H1 (cell line): Measurements from ENCODE around the gene LTBR. TPM values are rescaled to one million over a fixed set of nuclear protein-coding genes. Genes with fewer than 3 reads are reported as not detected.

Experiments used
- BRCA1 ChIP-seq: IDR thresholded peaks from 2 replicates; pipeline ENCODE4 v1.6.1; 2012; ENCODE audit warnings: low read depth, low read length, improper control_type of control experiment
- CHD2 ChIP-seq: IDR thresholded peaks from 2 replicates; pipeline ENCODE4 v1.6.1; 2012; ENCODE audit warnings: low read length, improper control_type of control experiment
- CHD7 ChIP-seq: fragments of 300-600 bp; sonication (generic); IDR thresholded peaks from 2 replicates; pipeline ENCODE4 v1.7.1; 2012; ENCODE audit warnings: low read length, moderate library complexity, mild to moderate bottlenecking, inconsistent platforms; ENCODE audit not compliant: insufficient replicate concordance
- CREB1 ChIP-seq: IDR thresholded peaks from 2 replicates; pipeline ENCODE4 v1.6.1; 2012; ENCODE audit warnings: inconsistent platforms
- FOSL1 ChIP-seq: IDR thresholded peaks from 2 replicates; pipeline ENCODE4 v1.6.1; 2011; ENCODE audit warnings: mild to moderate bottlenecking, low read depth, low read length, moderate library complexity; ENCODE audit not compliant: insufficient read depth
- HDAC6 ChIP-seq: IDR thresholded peaks from one replicate; pipeline ENCODE4 v1.7.1; 2012; ENCODE audit warnings: low read depth, mild to moderate bottlenecking, inconsistent platforms, low read length, moderate library complexity
- MAX ChIP-seq: IDR thresholded peaks from 2 replicates; pipeline ENCODE4 v1.6.1; 2012; ENCODE audit warnings: inconsistent platforms
- SUZ12 ChIP-seq: fragments of 200-600 bp; sonication (generic); IDR thresholded peaks from 2 replicates; pipeline ENCODE4 v1.6.1; 2012; ENCODE audit warnings: mild to moderate bottlenecking, inconsistent platforms, low read length, moderate library complexity, mixed read lengths
- polyA plus RNA-seq, 7 experiments: library from polyadenylated mRNA; depleted of rRNA in 3 of 7; stranded (reverse) in 5 of 7; unstranded in 2 of 7; fragments of >200 nt in 5 of 7; fragments of 200-250 nt in 2 of 7; gene quantifications; 1 replicate in 5 of 7; 2 replicates in 1 of 7; 4 replicates in 1 of 7; pipeline versions ENCODE4 v1.2.1 to v1.2.3, GENCODE V29; 2011 to 2013; ENCODE audit warnings: missing spikeins in 2 of 7, mixed read lengths in 2 of 7
- total RNA-seq: library from RNA; stranded (reverse); fragmentation: NEBNext Ultra II Directional; extraction: Animal tissue kit (Norgen Biotek cat#: 25700); gene quantifications from 2 replicates; pipeline ENCODE4 v1.2.1, GENCODE V29; 2021

LTBR gene
- total and polyA plus RNA-seq, 2 of the 8 experiments (the other 6 are each of a cell fraction or from before 2014, with no cell fraction given): 5.1 to 6.3 TPM

- TF ChIP-seq CHD7 (no peak), BRCA1 (no peak), CREB1 (no peak), FOSL1 (no peak), HDAC6 (no peak), CHD2 (no peak), MAX (no peak), SUZ12 (no peak)
- TF ChIP-seq, all 59 proteins: peak for 0
These were observed 37.0 kb upstream of the LTBR start (continued) for GRCh38 chr12:6346942-6347341.
